Measurements from ENCODE around the gene PCYT1A.

The PCYT1A gene

DNA sequence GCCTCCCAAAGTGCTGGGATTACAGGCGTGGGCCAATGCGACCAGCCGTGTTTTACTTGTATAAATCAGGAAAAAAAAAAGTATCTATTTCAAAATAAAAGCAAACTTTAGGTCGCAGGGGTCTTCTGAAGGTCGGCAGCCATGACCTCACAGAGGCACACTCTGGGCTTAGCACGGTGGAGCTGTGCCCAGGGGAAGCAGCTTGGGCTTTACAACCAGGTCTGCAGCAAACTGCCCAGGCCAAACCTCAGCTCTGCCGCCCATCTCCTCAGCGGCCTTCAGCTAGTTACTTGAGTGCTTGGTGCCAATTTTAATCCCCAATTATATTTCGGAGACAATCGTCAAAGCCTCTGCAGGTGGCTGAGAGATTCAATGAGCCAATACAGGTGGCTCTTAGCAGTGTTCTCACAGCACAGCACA, 106.4 kb downstream of the PCYT1A start:
- DNase-seq (ENCODE audit: low spot score) = no peak
- no peak for TF ChIP-seq CTCF (IDR thresholded peaks at IDR 0.05; ENCODE audit: extremely low read depth, missing control alignments)

DNA sequence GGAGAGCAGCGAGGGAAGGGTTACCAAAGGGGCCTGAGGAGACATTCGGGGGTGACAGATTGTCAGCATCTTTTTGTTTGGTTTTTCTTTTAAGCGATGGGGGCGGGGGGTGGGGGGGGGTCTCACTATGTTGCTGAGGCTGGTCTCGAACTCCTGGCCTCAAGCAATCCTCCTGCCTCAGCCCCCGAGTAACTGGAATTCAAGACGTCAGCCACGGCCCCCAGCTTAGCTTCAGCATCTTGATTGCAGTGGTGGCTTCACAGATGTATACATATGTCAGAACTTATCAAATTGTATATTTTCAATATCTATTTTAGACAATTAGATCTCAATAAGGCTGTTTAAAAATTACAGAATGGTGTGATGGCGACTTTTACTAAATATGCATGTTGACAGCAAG, 107.2 kb downstream of the PCYT1A start:
- TF ChIP-seq CTCF (IDR thresholded peaks at IDR 0.05; ENCODE audit: extremely low read depth, missing control alignments) = no peak
- DNase-seq (ENCODE audit: low spot score) = no peak

Data from GM20000 (cell line).